GM18499 (cell line): ENCODE data around the gene CLCN1.
"Not testable (repeated sequence)": the region's sequence is repeated elsewhere in the genome, so short reads cannot be mapped to it uniquely, and the experiment has no call there.

Experiments used
- ATAC-seq: cut with Tn5 transposase; IDR thresholded peaks from one replicate; pipeline ENCODE4 v1.9.1; 2021; ENCODE audit warnings: moderate number of reproducible peaks; ENCODE audit not compliant: insufficient read depth, unreplicated experiment

CLCN1 gene

GRCh38 chr7:143382791-143383641, 67.1 kb downstream of the CLCN1 start:
- ATAC-seq, result no peak

DNA sequence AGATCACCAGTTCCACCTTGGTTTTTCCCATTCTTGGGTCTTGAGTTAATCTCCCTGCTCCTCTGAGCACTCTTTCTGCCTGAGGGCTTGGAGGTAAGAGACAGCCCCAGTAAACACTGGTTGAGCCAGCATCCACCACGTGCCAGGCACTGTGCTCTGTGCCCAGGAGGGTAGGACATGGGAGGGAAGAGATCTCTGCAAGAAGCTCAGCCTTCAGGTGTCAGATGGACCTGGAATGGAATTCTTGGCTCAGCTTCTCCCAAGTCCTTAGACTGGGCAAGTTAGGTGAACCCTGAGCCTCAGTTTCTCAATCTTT, 67.7 kb downstream of the CLCN1 start:
- no peak for ATAC-seq

DNA sequence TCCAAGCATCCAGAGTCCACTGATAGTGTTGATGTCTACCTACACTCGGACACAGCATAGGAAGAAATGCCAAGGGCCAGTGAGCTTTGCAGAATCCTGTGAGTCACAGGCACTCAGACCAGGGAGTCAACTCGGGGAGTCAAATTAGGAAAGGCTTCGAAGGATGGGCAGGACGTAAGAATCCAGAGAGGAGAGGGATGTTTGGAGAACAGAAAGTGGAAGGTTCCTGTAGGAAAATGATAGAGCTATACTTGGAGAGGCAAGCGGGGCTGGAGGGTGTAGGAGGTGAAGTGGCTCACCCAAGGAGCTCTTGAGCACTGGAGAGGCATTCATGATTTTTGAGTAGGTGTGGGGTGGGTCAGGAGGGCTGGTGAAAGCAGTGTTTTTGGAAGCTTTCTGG, 68.2 kb downstream of the CLCN1 start:
- no peak for ATAC-seq

GRCh38 chr7:143384661-143385631, 69.0 kb downstream of the CLCN1 start:
- no peak for ATAC-seq

DNA sequence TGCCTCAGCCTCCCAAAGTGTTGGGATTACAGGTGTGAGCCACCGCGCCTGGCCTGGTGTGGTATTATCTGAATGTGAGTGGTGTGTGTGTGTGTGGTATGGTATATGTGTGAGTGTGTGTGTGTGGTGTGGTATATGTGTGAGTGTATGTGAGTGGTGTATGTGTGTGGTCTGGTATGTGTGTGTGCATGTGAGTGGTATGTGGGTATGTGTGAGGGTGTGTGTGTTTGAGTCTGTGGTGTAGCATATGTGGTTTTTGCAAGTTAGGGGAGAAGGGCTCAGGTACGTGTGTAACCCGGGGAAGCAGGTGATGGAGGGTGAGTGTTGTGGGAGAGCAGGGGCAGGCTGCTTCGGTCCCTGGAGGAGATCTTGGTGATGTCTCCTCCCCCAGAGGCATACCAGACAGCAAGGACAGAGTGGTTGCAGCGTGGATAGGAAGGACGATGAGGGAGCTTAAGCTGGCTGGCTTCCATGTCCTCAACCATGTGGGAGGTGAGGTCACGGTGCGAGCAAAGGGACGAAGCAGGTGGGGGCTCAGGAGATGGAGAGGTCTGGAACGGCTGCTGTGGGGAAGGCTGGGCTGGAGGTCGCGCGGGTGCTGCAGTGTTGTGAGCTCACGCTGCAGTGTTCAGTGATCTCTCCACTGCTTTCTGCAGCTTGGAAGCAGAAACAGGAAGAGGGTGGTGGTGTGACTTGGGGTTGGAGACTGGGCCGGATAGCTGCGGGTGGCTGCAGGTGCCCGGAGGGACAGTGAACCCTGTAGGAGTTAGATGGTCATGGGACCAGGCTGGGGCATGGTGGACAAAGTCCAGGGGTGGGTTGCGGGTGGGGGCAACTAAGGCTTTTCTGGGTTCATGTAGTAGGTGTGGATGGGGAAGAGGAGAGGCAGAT, 70.2 kb downstream of the CLCN1 start:
- ATAC-seq, result no peak

GRCh38 chr7:143387156-143387975, 71.5 kb downstream of the CLCN1 start:
- no peak for ATAC-seq

GRCh38 chr7:143388051-143388450, 72.1 kb downstream of the CLCN1 start:
- no peak for ATAC-seq

DNA sequence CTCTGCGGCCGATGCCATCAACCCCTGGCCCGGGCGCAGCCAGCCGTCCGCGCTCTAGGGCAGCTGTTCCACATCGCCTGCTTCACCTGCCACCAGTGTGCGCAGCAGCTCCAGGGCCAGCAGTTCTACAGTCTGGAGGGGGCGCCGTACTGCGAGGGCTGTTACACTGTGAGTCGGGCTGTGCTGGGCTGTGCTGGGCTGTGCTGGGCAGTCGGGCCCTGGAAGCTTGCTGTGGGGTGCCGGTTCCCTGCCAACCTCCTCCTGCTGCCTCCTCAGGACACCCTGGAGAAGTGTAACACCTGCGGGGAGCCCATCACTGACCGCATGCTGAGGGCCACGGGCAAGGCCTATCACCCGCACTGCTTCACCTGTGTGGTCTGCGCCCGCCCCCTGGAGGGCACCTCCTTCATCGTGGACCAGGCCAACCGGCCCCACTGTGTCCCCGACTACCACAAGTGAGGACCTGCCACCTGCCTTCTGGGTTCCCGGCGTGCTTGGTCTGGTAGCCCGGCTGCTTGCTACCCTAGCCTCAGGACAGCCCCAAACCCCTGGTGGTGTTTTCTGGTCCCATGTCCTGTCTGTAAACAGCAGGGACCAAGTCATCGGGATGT, 72.7 kb downstream of the CLCN1 start:
- no peak for ATAC-seq

DNA sequence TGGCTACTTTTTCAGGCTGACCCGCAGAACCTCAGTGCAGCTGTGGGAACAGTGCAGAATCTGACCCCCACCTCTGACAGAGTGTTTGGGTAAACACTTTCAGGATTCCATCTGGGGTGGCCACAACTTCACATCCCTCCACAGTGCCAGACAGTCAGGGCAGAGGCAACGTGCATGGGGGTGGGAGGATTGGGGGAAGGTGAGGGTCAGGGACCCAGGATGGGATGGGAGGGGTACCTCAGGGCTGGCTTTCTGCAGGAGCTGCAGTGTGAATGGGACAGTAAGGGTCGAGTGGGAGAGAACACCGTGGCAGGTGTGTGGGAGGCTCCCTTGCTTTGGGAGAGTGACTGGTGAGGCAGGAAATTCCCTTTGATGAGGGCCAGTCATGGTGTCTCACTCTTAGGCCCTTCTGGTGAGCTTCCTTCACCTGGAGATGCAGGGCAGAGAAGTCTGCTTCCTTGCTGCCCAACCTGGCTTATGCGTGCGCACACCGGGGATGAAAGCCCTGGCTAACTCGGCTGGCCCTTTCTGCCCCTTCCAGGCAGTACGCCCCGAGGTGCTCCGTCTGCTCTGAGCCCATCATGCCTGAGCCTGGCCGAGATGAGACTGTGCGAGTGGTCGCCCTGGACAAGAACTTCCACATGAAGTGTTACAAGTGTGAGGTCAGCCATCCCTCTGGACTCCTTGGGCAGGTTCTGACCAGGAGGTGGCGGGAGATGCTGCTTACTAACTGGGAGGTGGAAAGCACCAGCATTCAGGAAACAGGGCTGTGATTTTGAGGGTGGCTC, 73.6 kb downstream of the CLCN1 start:
- ATAC-seq, result no peak

GRCh38 chr7:143390104-143390772, 74.3 kb downstream of the CLCN1 start:
- no peak for ATAC-seq

DNA sequence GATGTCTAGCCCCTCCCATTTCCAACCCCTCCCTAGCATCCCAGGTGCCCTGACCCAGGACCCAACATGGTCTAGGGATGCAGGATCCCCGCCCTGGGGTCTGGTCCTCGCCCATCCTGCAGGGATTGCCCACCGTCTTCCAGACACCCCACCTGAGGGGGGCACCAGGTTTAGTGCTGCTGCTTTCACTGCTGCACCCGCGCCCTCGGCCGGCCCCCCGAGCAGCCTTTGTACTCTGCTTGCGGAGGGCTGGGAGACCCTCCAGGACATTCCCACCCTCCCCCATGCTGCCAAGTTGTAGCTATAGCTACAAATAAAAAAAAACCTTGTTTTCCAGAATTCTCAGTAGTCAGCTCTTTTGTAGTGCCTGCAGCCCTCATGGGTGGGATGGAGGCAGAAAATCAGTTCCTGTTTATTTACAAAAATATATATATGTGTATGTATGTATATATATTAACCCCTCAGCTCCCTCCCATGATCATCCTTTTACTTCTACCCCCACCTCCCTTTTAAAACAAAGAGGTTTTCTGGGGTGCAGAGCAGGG, 74.9 kb downstream of the CLCN1 start:
- ATAC-seq, result no peak

DNA sequence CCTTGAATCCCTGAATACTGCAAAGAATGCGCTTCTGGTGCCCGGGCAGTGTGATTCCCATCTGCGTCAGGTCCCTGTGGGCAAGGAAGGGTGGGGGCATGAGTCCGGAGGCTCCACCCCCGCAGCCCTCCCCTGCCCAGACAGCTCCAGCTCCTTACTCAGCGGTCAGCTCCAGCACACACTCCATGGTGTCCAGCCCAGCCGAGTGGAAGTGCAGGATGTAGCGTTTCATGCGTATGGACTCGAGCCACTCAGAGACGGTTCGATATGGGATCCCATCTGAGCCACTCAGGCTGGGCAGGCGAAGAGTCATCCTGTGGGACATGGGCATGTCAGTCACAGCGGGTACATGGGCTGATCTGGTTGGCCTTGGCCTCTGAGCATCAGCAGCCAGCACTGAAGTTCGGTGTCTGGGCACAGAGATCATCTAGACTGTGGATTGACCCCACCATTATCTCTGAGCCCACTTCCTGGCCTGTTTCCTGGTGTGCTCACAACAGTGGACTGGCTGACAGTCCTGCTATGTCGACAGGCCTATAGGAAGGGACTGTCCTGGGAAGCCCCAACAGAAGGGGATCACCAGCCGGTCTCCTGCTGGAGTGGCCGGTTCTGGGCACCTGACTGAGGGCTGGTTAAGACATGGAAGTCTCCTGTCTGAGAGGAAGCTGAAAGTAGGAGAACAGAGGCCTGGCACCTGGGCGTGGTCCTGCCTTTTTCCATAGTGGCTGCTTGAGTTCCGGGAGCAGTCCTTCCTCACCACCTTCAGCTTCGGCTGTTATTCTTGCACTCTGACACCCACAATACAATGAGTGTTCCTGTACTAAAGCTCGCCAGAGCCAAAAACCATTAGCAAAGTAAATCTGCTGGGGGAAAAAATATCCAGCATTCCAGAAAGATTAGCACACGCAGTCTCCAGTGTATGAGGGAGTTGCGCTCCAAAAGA, 75.8 kb downstream of the CLCN1 start:
- ATAC-seq, result no peak

- not testable (repeated sequence) for ATAC-seq
Observed at GRCh38 chr7:143392427-143392826, 76.5 kb downstream of the CLCN1 start.

DNA sequence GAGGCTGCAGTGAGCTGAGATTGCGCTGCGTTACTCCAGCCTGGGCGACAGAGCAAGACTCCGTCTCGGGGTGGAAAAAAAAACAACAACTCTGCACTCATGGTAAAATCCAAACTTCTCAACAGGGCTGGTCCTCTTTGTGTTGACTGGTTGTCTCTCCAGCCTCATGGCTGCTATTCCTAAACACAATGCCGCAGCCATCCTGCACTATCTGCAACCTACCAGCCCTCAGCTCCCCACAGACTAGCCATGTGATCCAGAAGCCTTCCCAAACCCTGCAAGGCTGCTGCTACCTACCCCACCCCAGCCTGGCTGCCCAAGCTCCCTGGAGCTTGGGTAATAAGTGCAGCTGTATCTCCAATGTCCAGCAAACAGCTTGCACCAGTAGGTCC, 77.0 kb downstream of the CLCN1 start:
- ATAC-seq, result no peak

GRCh38 chr7:143393267-143394041, 77.5 kb downstream of the CLCN1 start:
- ATAC-seq, result no peak

GRCh38 chr7:143394068-143394467, 78.2 kb downstream of the CLCN1 start:
- no peak for ATAC-seq
